ENCODE results near the gene GFI1B. TPM values are rescaled to one million over a fixed set of nuclear protein-coding genes. Genes with fewer than 3 reads are reported as not detected.

Gene GFI1B
- total and polyA plus RNA-seq, 10 donors: 0.14 to 4.0 (median 2.1) TPM

- Histone ChIP-seq H3K9me3 (no peaks in the 10 kb centered on the region), H3K36me3 (no peaks in the 10 kb centered on the region), H3K27me3 (replicated peaks in 1 of 7) (peaks cover 0 to 91% (median 18%) of the 10 kb centered on the region in 7 donors), H3K4me1 (peaks cover 3 to 43% (median 28%) of the 10 kb centered on the region in 6 donors), H3K4me3 (no peak overlapping the region), H3K27ac (peak overlapping the region in 4 of 8 donors; percentile 14 to 58 (median 32))
- intact Hi-C loops (cut with DNase I; ENCODE audit: low total_unique reads): loop anchor here (10.0 kb wide), 1 partner anchor 61 kb away; no protein-coding TSS in a partner anchor
- no peak for DNase-seq
- 54 to 70% (median 57%) methylated on average over 11 of the region's 11 CpGs for WGBS, 5 donors
- TF ChIP-seq POLR2A (IDR thresholded peaks at IDR 0.05) (no peak), CTCF (IDR thresholded peaks at IDR 0.05 in 8 of 11, conservative IDR thresholded peaks at IDR 0.05 in 3 of 11) (no peak), POLR2AphosphoS5 (IDR thresholded peaks at IDR 0.05) (no peak)
Observed at GRCh38 chr9:132983491-132984201, 5.2 kb downstream of the GFI1B start.

- no peak for DNase-seq
- peaks cover 0 to 38% (median 24%) of the 10 kb centered on the region in 6 donors for H3K4me1 ChIP-seq
- no peaks in the 10 kb centered on the region for H3K36me3 ChIP-seq
- H3K27me3 ChIP-seq (replicated peaks in 1 of 7): peaks cover 0 to 91% (median 10%) of the 10 kb centered on the region in 7 donors
- peak overlapping the region in 4 of 8 donors; percentile 14 to 58 (median 32) for H3K27ac ChIP-seq
- no peaks in the 10 kb centered on the region for H3K9me3 ChIP-seq
- no peak overlapping the region for H3K4me3 ChIP-seq
- intact Hi-C loops (cut with DNase I; ENCODE audit: low total_unique reads): loop anchor here (10.0 kb wide), 1 partner anchor 60 kb away; no protein-coding TSS in a partner anchor
- 28 to 38% (median 32%) methylated on average over 19 to 20 of the region's 20 CpGs for WGBS, 5 donors
- no peak for TF ChIP-seq CTCF (IDR thresholded peaks at IDR 0.05 in 8 of 11, conservative IDR thresholded peaks at IDR 0.05 in 3 of 11)
- TF ChIP-seq POLR2AphosphoS5 (IDR thresholded peaks at IDR 0.05): no peak
- TF ChIP-seq POLR2A (IDR thresholded peaks at IDR 0.05): no peak
Observed at GRCh38 chr9:132984202-132985070, 5.9 kb downstream of the GFI1B start.

- DNase-seq: no peak
- peaks cover 0 to 86% (median 4%) of the 10 kb centered on the region in 7 donors for H3K27me3 ChIP-seq (replicated peaks in 1 of 7)
- intact Hi-C loops (cut with DNase I; ENCODE audit: low total_unique reads): loop anchor here (10.0 kb wide), 1 partner anchor 60 kb away; no protein-coding TSS in a partner anchor
- WGBS, 5 donors: 47 to 83% (median 56%) methylated on average over 4 of the region's 4 CpGs; no CpG with 5 or more reads in 1 of the 5 donors
- H3K4me3 ChIP-seq: no peak overlapping the region
- H3K9me3 ChIP-seq: no peaks in the 10 kb centered on the region
- peak overlapping the region in 1 of 8 donors; percentile 58 for H3K27ac ChIP-seq
- H3K36me3 ChIP-seq: no peaks in the 10 kb centered on the region
- peaks cover 0 to 38% (median 24%) of the 10 kb centered on the region in 6 donors for H3K4me1 ChIP-seq
- TF ChIP-seq POLR2AphosphoS5 (IDR thresholded peaks at IDR 0.05) (no peak), CTCF (IDR thresholded peaks at IDR 0.05 in 8 of 11, conservative IDR thresholded peaks at IDR 0.05 in 3 of 11) (no peak), POLR2A (IDR thresholded peaks at IDR 0.05) (no peak)
Observed at GRCh38 chr9:132985071-132985350, 6.5 kb downstream of the GFI1B start.
